GM12874 (cell line): ENCODE data around the gene TRAPPC3.

Experiments
- CTCF ChIP-seq: IDR thresholded peaks from 2 replicates; pipeline ENCODE4 v1.5.1; 2011; ENCODE audit warnings: low read depth, mild to moderate bottlenecking, control low read depth, low read length, moderate library complexity; ENCODE audit not compliant: insufficient read depth

TRAPPC3 gene

GRCh38 chr1:36149237-36149972 lies at the start of gene TRAPPC3:
Gene TRAPPC3, minus strand, starts transcription at chr1:36149486. Its CDS starts 108 bp downstream, at chr1:36149378.
- TF ChIP-seq CTCF = peak; percentile 93

- TF ChIP-seq CTCF = no peak
Observed at GRCh38 chr1:36198641-36199040, 49.4 kb upstream of the TRAPPC3 start.

- TF ChIP-seq CTCF = peak; percentile 82
Observed at GRCh38 chr1:36187800-36188593, 38.7 kb upstream of the TRAPPC3 start.

DNA sequence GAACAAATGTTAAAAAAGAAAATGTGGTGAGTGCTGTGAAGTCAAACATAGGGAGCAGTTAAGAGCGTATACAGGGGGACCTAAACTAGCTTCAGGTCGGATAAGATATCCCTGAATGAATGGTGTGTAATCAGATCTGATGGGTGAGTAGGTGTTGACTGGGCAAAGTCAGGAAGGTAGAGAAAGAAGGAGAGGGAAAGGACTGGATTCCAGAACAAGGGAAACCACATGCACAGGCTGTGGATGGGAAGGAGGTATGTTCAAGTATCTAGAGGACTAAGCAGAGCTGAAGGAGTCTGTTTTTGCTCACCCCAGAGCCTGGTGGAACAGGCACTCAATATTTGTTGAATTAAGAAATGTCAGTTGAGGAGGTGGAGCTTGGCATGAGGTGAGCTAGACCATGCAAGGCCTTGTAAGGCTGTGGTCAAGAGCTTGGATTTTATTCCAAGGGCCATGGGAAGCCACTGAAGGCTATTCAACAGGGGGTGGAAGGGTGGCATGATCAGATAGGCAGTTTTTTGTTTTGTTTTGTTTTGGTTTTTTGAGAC lies 34.1 kb upstream of the TRAPPC3 start:
- no peak for TF ChIP-seq CTCF

DNA sequence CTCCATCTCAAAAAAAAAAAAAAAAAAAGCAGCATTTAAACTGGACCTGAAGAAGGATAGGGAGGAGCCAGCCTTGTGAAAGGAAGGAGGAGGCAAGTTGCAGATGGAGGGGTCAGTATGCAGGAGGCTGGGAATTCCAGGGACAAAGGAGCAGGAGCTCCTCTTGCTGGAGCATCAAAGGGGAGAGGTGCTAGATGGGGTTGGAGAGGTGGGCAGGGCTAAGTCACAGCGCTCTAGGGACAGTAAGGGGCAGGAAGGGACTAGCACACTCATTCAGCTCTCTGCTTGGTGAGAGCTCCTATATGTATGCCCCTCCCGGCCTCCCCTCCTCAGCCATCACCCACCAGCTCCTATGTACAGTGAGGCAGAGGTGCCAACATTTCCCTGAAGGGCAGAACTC lies 33.4 kb upstream of the TRAPPC3 start:
- TF ChIP-seq CTCF = no peak

DNA sequence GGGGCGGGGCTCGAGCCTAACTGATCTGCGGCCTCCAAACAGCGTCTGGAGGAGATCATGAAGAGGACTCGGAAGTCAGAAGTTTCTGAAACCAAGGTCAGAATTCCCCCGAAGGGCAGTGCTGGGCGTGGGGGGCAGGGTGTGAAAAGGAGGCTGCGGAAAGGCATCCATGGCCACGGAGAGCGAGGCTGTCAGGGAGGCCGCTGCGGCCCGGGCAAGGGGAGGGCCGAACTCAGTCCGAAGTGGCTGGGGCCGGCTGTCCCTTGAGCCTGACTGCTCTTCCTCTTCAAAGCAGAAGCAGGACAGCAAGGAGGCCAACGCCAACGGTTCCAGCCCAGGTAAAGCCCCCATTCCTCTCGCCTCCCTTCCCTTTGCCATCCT lies 29.9 kb upstream of the TRAPPC3 start:
- TF ChIP-seq CTCF = no peak

DNA sequence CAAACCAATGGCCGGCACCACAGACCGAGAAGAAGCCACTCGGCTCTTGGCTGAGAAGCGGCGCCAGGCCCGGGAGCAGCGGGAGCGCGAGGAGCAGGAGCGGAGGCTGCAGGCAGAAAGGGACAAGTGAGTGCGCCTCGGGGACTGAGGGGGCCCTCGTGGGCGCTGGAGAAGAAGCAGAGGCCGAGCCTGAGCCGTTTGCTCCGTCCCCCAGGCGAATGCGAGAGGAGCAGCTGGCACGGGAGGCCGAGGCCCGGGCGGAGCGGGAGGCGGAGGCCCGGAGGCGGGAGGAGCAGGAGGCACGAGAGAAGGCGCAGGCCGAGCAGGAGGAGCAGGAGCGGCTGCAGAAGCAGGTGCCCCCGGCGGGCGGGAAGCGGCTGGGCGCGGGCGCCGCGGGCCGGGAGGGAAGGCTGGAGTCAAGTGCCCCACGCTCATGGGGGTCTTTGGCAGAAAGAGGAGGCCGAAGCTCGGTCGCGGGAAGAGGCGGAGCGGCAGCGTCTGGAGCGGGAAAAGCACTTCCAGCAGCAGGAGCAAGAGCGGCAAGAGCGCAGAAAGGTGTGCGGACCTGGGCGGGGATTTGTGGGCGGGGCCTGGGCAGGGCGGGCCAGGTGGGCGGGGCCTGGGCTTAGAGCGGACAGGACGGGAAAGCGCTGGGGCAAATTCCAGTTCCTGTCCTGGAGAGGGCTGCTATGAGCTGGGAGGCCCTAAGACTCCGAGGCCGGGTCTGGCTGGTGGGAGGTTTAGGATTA lies 29.4 kb upstream of the TRAPPC3 start:
- no peak for TF ChIP-seq CTCF
